Smooth muscle cell (in vitro differentiated cells): ENCODE data around the gene CRPPA. TPM values are rescaled to one million over a fixed set of nuclear protein-coding genes. Genes with fewer than 3 reads are reported as not detected.
A peak's percentile ranks its signal among the peaks of the same experiment; 100 is the strongest.

Experiments
- DNase-seq: peaks from one replicate; lab custom pipeline; 2025; ENCODE audit not compliant: unreplicated experiment; lab: John Stamatoyannopoulos, UW
- H2AFZ ChIP-seq: fragments of 200-600 bp; sonication (generic); 2 replicates; pipeline ENCODE4 v1.6.0; 2016; ENCODE audit warnings: antibody characterized with exemption, low read depth, mild to moderate bottlenecking
- H3F3A ChIP-seq: fragments of 200-600 bp; sonication (generic); 2 replicates; pipeline ENCODE4 v1.6.0; 2017; ENCODE audit warnings: antibody characterized with exemption, low read depth
- H3K27ac ChIP-seq: fragments of 200-600 bp; sonication (generic); 2 replicates; pipeline ENCODE4 v1.5.1; 2016; ENCODE audit warnings: low read depth, mild to moderate bottlenecking
- H3K27me3 ChIP-seq: fragments of 200-600 bp; sonication (generic); 2 replicates; pipeline ENCODE4 v1.6.1; 2016; ENCODE audit warnings: low read depth, mild to moderate bottlenecking
- H3K36me3 ChIP-seq: fragments of 200-600 bp; sonication (generic); 2 replicates; pipeline ENCODE4 v1.5.1; 2016; ENCODE audit warnings: low read depth
- H3K4me1 ChIP-seq: fragments of 200-600 bp; sonication (generic); 2 replicates; pipeline ENCODE4 v1.5.1; 2016; ENCODE audit warnings: low read depth
- H3K4me2 ChIP-seq: fragments of 200-600 bp; sonication (generic); 2 replicates; pipeline ENCODE4 v1.6.0; 2016; ENCODE audit warnings: mild to moderate bottlenecking
- H3K4me3 ChIP-seq: fragments of 200-600 bp; sonication (generic); 2 replicates; pipeline ENCODE4 v1.5.1; 2016; ENCODE audit warnings: mild to moderate bottlenecking
- H3K79me2 ChIP-seq: fragments of 200-600 bp; sonication (generic); 2 replicates; pipeline ENCODE4 v1.6.0; 2016; ENCODE audit warnings: low read depth, mild to moderate bottlenecking
- H3K9ac ChIP-seq: fragments of 200-600 bp; sonication (generic); 2 replicates; pipeline ENCODE4 v1.6.0; 2016; ENCODE audit warnings: low read depth
- H3K9me3 ChIP-seq: fragments of 200-600 bp; sonication (generic); replicated peaks from 2 replicates; pipeline ENCODE4 v1.5.1; 2016; ENCODE audit warnings: low read depth
- H4K20me1 ChIP-seq: fragments of 200-600 bp; sonication (generic); 2 replicates; pipeline ENCODE4 v1.6.0; 2016; ENCODE audit warnings: low read depth
- WGBS: methylation state at CpG from one replicate; pipeline ENCODE4 v1.1.7; 2016; ENCODE audit warnings: low lambda C conversion rate; 5-methylcytosine and 5-hydroxymethylcytosine counted together
- polyA plus RNA-seq: library from polyadenylated mRNA; unstranded; fragments of >200 nt; fragmentation: Nextera tagmentation; extraction: Ambion mirVana; gene quantifications from 2 replicates; pipeline ENCODE4 v1.2.1, GENCODE V29; 2016
- total RNA-seq: library from RNA; depleted of rRNA; stranded (reverse); fragments of >200 nt; gene quantifications from 2 replicates; pipeline ENCODE4 v1.2.3, GENCODE V29; 2014
- TF ChIP-seq, protein P1 (sequence below): fragments of 200-600 bp; sonication (generic); IDR thresholded peaks from 2 replicates; pipeline ENCODE4 v1.5.1; 2017; ENCODE audit warnings: borderline replicate concordance, mild to moderate bottlenecking, antibody characterized with exemption; ENCODE audit not compliant: insufficient read depth, poor library complexity, severe bottlenecking

CRPPA gene
- total and polyA plus RNA-seq, 2 experiments from 2014 or later: 1.7 to 1.9 TPM

GRCh38 chr7:16417906-16418305 is 3.4 kb downstream of the CRPPA start:
- Histone ChIP-seq H3K27me3 (no peaks in the 10 kb centered on the region), H2AFZ (no peak overlapping the region), H3K4me2 (no peak overlapping the region), H3K9ac (no peak overlapping the region), H4K20me1 (no peaks in the 10 kb centered on the region), H3K9me3 (no peaks in the 10 kb centered on the region), H3K4me1 (peaks cover 7% of the 10 kb centered on the region), H3K79me2 (peaks cover 3% of the 10 kb centered on the region), H3K4me3 (no peak overlapping the region), H3K36me3 (no peaks in the 10 kb centered on the region), H3F3A (no peaks in the 10 kb centered on the region), H3K27ac (peak overlapping the region; percentile 8)
- TF ChIP-seq, protein P1, sequence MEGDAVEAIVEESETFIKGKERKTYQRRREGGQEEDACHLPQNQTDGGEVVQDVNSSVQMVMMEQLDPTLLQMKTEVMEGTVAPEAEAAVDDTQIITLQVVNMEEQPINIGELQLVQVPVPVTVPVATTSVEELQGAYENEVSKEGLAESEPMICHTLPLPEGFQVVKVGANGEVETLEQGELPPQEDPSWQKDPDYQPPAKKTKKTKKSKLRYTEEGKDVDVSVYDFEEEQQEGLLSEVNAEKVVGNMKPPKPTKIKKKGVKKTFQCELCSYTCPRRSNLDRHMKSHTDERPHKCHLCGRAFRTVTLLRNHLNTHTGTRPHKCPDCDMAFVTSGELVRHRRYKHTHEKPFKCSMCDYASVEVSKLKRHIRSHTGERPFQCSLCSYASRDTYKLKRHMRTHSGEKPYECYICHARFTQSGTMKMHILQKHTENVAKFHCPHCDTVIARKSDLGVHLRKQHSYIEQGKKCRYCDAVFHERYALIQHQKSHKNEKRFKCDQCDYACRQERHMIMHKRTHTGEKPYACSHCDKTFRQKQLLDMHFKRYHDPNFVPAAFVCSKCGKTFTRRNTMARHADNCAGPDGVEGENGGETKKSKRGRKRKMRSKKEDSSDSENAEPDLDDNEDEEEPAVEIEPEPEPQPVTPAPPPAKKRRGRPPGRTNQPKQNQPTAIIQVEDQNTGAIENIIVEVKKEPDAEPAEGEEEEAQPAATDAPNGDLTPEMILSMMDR: no peak
- 51% methylated on average over 1 of the region's 1 CpG for WGBS
- no peak for DNase-seq

DNA sequence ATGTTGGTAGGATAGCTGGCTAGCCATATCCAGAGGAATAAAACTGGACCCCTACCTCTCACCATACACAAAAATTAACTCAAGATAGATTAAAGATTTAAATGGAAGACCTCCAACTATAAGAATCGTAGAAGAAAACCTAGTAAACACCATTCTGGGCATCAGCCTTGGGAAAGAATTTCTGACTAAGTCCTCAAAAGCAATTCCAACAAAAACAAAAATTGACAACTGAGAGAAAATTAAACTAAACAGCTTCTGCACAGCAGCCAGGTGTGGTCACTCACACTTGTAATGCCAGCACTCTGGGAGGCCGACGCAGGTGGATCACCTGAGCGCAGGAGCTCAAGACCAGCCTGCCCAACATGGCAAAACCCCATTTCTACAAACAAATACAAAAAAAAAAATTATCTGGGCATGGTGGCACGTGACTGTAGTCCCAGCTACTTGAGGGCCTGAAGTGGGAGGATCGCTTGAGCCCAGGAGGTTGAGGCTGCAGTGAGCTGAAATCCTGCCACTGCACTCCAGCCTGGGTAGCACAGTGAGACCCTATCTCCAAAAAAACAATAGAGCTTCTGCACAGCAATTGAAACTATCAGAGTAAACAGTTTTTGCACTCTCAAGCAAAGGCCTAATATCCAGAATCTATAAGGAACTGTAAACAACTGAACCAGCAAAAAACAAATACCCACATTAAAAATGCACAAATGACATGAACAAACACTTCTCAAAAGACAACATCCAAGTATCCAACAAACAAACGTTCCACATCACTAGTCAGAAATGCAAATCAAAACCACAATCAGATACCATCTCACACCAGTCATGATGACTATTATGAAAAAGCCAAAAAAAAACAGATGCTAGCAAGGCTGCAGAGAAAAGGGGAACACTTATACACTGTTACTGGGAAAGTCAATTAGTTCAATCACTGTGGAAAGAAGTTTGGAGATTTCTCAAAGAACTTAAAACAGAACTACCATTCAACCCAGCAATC is 4.8 kb downstream of the CRPPA start:
- TF ChIP-seq, protein P1: no peak
- no peaks in the 10 kb centered on the region for H4K20me1 ChIP-seq
- H2AFZ ChIP-seq: no peak overlapping the region
- peaks cover 3% of the 10 kb centered on the region for H3K79me2 ChIP-seq
- H3F3A ChIP-seq: no peaks in the 10 kb centered on the region
- H3K36me3 ChIP-seq: no peaks in the 10 kb centered on the region
- DNase-seq: no peak
- peak overlapping the region; percentile 8 for H3K27ac ChIP-seq
- H3K4me1 ChIP-seq: peaks cover 1% of the 10 kb centered on the region
- 71% methylated on average over 7 of the region's 7 CpGs for WGBS
- no peaks in the 10 kb centered on the region for H3K27me3 ChIP-seq
- no peak overlapping the region for H3K9ac ChIP-seq
- H3K9me3 ChIP-seq: no peaks in the 10 kb centered on the region
- no peak overlapping the region for H3K4me2 ChIP-seq
- H3K4me3 ChIP-seq: no peak overlapping the region

DNA sequence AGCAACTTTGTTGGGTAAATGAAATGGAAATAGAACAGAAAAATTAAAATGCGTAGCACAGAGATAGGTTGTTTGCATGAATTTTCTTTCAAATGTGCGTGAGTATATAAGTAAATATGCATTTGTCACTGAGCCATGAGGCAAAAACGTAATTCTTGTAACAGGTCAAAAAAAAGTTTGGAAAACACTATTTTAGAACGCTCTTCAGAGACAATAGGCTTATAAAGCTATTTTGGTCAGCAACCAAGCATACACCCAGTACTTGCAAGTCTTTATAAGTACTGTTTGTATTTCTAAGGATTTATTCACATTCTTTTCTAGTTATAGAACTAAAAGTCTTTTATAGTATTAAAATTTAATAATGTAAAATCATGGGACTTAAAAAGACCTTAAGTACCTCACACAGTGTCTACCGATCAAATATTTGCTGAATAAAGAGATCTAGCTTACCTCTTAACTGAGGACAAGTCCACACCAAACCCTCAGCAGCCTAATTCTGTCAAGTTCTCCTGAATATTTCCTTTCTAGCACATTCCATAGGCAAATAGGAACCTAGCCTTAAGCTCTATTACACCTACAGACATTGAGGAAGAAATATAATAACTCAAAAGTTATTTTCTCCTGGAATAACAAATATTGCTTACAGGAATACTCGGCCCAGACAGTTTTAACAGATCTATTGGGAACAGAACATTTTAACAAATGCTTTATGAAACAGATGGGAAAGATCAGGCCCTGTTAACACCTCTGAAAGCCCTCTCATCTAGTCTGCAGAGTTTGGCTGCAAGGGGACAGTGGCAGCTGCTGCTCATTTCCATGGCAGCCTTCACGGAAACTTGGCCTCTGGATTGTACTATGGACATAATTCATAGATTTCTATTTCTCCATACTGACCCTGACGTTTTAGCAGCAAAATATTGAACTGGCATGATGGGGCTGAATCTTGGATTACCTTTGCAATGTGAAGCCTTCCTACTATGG is 8.8 kb downstream of the CRPPA start:
- no peaks in the 10 kb centered on the region for H3K36me3 ChIP-seq
- no peaks in the 10 kb centered on the region for H4K20me1 ChIP-seq
- H3K27me3 ChIP-seq: no peaks in the 10 kb centered on the region
- TF ChIP-seq, protein P1: no peak
- no peak overlapping the region for H3K4me2 ChIP-seq
- no peak overlapping the region for H2AFZ ChIP-seq
- H3K4me3 ChIP-seq: no peak overlapping the region
- no peak for DNase-seq
- peaks cover 3% of the 10 kb centered on the region for H3K79me2 ChIP-seq
- H3K27ac ChIP-seq: no peak overlapping the region
- H3K9ac ChIP-seq: no peak overlapping the region
- H3F3A ChIP-seq: no peaks in the 10 kb centered on the region
- H3K4me1 ChIP-seq: no peaks in the 10 kb centered on the region
- no peaks in the 10 kb centered on the region for H3K9me3 ChIP-seq
- WGBS: 89% methylated on average over 8 of the region's 8 CpGs
